ENCODE measurements around the gene PROK2.

PROK2 gene

GRCh38 chr3:71732637-71733036 is 52.3 kb downstream of the PROK2 start:
- DNase-seq = no peak

- DNase-seq = no peak
Measured at GRCh38 chr3:71728632-71729342, 56.2 kb downstream of the PROK2 start.

DNA sequence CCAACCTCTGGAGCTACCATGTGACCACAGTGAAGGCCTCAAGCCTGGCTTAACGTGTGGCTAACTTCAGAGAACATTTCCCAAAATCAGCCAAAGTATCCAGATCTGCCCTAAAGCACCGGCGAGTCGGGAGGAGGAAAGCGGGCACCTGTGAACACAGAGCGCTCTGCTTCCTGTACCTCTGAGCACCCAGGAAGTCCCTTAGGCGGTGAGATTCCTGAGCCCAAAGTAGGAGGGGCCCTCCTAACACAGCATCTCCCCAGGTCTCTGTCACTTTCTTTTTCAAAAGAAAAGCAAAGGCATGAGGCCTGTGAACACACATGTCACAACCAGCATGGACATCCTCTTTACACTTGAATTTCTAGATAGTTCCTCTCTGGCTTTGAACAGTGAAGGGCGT is 58.8 kb downstream of the PROK2 start:
- DNase-seq = no peak

DNA sequence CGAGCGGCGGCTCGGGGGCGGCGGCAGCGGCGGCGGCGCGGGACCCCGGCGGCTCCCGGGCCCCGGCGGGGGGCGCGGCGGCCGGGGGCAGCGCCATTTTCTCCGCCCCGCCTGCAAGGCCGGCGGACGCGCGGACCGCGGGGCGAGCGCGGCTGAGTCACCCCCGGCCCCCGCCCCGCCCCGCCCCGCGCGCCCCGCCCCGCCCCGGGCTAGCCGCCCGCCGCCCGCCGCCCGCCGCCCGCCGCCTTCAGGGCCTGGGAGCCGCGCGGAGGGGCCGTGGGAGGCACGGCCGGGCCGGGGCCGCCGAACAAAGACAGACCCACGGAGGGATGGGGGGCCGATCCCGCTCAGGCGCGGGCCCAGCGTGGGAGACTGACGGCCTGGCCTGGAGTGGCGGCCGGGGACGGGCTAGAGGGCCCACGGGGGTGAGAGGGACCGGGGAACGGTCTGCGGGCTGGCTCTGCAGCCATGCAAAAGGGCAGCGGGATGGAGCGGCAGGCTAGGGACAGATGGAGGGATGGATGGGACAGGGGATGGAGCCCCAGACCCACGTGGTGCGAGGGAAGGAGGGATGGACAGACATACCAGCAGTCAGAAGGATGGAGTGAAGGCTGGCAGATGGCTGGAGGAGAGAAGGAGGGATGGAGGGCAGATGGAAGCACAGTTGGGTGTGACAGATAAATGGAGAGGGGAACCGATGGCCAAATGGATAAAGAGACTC is 59.5 kb downstream of the PROK2 start, which contains the start of gene EIF4E3:
Gene EIF4E3, minus strand, starts transcription at position 132 of the 721 bp plus-strand sequence. Its CDS starts 35 bp downstream, at position 97.
- DNase-seq = no peak

- DNase-seq = no peak
Measured at GRCh38 chr3:71724584-71725270, 60.2 kb downstream of the PROK2 start.

DNA sequence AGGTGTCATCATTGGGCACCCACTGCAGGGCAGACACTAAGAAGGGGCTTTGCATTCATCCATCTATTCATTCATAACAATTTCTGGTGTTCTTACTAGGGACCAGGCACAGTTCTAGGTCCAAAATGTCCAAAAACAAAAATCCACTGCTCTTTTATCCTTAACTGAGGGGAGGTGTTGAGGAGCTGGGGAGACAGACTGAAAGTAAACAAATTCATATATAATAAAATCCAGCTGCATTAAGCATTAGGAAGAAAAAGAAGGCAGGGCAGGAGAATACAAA is 60.8 kb downstream of the PROK2 start:
- no peak for DNase-seq

DNA sequence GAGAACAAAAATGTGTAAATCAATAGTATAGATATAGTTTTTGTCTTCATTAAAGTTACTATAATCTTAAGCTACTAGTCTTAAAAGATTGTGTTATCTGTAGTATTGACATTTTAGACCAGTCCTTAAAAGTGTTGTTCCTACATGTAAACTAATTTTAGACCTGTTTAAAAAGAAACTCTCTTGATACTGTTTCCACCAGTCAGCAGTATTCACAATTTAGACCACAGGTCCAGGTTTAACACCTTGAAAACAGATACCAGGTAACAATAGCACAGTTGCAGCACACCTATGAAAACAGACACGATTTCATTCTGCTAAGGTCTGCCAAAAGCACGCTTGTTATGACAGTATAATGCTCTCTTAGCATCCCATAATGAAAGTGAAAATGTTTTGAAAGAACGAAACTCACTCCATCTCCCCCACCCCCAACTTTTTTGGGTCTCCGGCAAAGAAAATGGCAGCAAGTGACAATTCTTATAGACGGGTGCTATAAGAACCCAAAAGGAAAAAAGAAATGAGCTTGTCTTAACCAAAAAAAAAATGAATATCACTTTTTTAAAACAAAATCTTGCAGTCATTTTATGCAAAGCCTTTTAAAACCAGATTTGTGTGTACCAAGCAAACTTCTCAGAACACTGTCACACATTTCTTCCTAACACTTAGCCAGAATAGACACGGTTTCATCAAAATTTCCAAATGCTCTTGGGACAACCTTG is 61.3 kb downstream of the PROK2 start:
- no peak for DNase-seq

DNA sequence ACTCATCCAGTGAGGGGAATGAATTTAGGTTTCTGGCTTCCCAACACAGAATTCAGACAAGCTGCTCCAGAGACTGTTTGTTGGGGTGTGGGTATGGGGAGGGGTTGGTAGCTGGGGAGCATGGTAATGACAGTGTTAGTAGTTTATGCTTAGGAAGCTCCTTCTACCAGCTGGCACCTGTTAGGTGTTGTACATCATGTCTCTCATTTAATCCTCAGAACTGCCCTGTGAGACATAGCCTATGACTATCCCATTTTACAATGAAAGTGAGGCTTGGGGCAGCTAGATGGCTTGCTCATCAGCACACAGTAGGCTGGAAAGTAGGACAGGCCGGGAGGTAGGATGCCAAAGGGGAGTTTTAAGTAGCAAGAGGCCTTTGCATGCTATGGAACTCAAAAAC is 62.3 kb downstream of the PROK2 start:
- DNase-seq = no peak

Measured in SHP77 treated with DMSO at 0.1 percent for 48 hours (cell line).